ACHN (cell line): ENCODE data around the gene CASK.
"Not testable (repeated sequence)": the region's sequence is repeated elsewhere in the genome, so short reads cannot be mapped to it uniquely, and the experiment has no call there.

ENCODE experiments used
- DNase-seq: peaks from one replicate; pipeline ENCODE4 v3.0.0-alpha.2; 2015
- in situ Hi-C: cut with HindIII; loops from 2 replicates; pipeline ENCODE4 v1.10.0; 2017; ENCODE audit warnings: low sequenced_read_pairs, low pct_ligation_motif_present, low pct_unique_long_range_greater_than_20kb

Gene CASK

GRCh38 chrX:41621222-41621723, 302.1 kb downstream of the CASK start:
- in situ Hi-C loops = no loop called here
- peak; percentile 76 for DNase-seq

- no peak for DNase-seq
- in situ Hi-C loops = no loop called here
Observed at GRCh38 chrX:41619221-41619620, 304.1 kb downstream of the CASK start.

- in situ Hi-C loops = no loop called here
- no peak for DNase-seq
Observed at GRCh38 chrX:41616935-41617334, 306.4 kb downstream of the CASK start.

- in situ Hi-C loops = no loop called here
- DNase-seq = no peak
Observed at GRCh38 chrX:41616255-41616654, 307.1 kb downstream of the CASK start.

- no peak for DNase-seq
- in situ Hi-C loops = no loop called here
Observed at GRCh38 chrX:41608244-41608643, 315.1 kb downstream of the CASK start.

GRCh38 chrX:41607264-41607832, 316.0 kb downstream of the CASK start:
- no peak for DNase-seq
- in situ Hi-C loops = no loop called here

- in situ Hi-C loops, DNase-seq: not testable (repeated sequence)
Observed at GRCh38 chrX:41606057-41606456, 317.3 kb downstream of the CASK start.

- no peak for DNase-seq
- in situ Hi-C loops = no loop called here
Observed at GRCh38 chrX:41604766-41605543, 318.4 kb downstream of the CASK start.

- in situ Hi-C loops = no loop called here
- DNase-seq = no peak
Observed at GRCh38 chrX:41604177-41604576, 319.2 kb downstream of the CASK start.

GRCh38 chrX:41603596-41603995, 319.8 kb downstream of the CASK start:
- no peak for DNase-seq
- in situ Hi-C loops = no loop called here

- in situ Hi-C loops = no loop called here
- no peak for DNase-seq
Observed at GRCh38 chrX:41602816-41603345, 320.5 kb downstream of the CASK start.

GRCh38 chrX:41600291-41600690, 323.1 kb downstream of the CASK start:
- in situ Hi-C loops = no loop called here
- DNase-seq = peak; percentile 59

GRCh38 chrX:41599507-41599906, 323.8 kb downstream of the CASK start:
- DNase-seq = no peak
- in situ Hi-C loops = no loop called here

- in situ Hi-C loops = no loop called here
- peak; percentile 66 for DNase-seq
Observed at GRCh38 chrX:41596596-41596995, 326.8 kb downstream of the CASK start.

- in situ Hi-C loops = no loop called here
- no peak for DNase-seq
Observed at GRCh38 chrX:41594634-41595033, 328.7 kb downstream of the CASK start.

GRCh38 chrX:41591906-41592305, 331.4 kb downstream of the CASK start:
- no peak for DNase-seq
- in situ Hi-C loops = no loop called here

- DNase-seq = no peak
- in situ Hi-C loops = no loop called here
Observed at GRCh38 chrX:41590641-41591040, 332.7 kb downstream of the CASK start.

GRCh38 chrX:41589634-41590270, 333.6 kb downstream of the CASK start:
- in situ Hi-C loops = no loop called here
- peak; percentile 76 for DNase-seq

- in situ Hi-C loops = no loop called here
- DNase-seq = peak; percentile 36
Observed at GRCh38 chrX:41588271-41588670, 335.1 kb downstream of the CASK start.
